ENCODE measurements around the gene IDI1.
"Not testable (repeated sequence)": the region's sequence is repeated elsewhere in the genome, so short reads cannot be mapped to it uniquely, and the experiment has no call there.

IDI1 gene

DNA sequence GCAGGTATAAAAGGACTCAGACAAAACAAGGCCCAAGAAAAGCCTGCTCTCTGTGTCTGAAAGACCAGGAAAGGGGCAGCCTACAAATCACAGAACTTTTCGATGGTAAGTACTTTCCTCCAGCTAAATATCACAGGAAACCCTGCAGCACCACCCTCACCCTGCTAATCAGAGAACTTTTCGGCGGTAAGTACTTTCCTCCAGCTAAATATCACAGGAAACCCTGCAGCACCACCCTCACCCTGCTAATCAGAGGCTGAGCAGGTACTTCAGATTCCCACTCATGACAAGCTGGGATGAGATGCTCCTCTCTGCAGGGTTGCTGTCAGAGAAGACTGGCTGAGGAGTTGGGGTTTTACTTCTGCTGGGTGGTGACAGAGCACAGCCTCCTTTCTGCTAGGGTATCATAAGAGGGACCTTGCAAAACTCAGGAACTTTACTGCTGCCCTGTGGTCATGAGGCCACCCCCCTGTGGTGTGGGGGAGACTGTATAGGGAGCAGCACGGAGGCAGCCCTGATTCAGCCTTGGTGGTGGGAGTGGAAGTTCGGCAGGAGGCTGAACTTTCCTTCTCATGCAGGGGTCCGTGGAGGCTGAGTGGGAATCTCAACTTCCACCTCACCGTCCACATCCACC is 14.4 kb upstream of the IDI1 start:
- DNase-seq (ENCODE audit: low spot score), result no peak

DNA sequence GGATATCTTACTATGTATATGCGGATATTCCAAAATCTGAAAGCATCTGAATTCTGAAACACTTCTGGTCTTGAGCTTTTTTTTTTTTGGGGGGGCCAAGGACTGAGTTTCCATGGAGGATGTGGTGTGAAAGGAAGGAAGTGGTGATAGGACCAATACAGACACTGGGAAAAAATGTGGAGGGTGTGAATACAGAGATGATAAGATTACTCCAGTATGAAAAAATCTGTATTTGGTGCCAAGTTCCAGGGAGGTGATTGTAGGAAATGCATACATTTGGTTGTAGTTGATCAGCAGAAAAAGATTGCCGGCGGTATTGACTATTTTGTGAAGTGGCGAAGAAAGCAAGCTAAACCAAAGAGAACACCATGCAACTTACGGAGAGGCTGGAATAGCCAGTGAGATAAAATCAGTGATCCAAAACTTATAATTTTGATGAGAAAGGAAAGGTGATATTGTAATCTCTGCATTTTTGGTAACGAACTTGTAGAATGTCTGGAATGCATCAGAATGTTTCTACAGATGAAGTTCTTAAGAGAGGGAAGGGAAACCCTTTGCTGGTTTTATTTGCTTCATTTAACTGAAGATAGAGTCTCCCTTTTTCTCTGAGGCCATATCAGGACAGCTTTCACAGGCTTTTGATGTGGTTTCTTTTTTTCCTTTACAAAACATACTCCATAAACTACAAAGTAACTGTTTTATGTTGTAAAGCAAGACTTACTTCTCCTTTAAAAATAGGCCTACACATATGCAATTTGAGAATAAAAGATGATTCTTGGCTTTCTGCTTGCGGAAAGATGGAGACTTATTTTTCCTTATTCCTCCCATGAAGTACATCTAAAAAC is 13.2 kb upstream of the IDI1 start:
- DNase-seq (ENCODE audit: low spot score), result no peak

DNA sequence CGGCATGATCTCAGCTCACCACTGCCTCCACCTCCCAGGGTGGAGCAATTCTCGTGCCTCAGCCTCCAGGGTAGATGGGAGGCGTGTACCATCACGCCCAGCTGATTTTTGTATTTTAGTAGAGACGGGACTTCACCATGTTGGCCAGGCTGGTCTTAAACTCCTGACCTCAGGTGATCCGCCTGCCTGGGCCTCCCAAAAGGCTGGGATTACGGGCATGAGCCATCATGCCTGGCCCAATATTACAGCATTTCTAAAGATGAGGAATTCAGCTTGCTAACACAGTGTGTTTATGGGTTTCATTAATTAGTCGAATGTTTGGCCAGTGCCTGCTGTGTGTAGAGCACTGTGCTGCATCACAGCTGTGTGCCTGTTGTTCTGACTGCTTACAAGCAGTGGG is 11.0 kb upstream of the IDI1 start:
- DNase-seq (ENCODE audit: low spot score), result no peak

DNA sequence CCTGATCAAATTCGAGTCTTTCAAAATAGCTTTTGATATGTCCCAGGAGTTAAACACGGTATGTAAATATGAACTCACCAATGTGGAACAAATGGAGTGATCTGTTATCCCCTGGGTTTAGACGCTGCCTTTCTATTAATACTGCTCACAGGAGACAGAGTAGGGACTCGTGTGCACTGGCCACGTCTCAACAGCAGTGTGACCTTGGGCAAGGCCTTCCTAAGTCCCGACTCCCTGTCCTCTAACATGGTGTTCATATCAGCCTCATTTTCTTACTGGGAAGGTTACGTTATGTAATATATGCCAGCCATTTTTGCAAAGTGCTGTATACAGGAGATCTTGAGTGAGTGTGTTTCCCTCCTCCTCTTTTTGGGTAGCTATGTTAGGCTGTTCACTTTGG is 9.1 kb upstream of the IDI1 start:
- no peak for DNase-seq (ENCODE audit: low spot score)

DNA sequence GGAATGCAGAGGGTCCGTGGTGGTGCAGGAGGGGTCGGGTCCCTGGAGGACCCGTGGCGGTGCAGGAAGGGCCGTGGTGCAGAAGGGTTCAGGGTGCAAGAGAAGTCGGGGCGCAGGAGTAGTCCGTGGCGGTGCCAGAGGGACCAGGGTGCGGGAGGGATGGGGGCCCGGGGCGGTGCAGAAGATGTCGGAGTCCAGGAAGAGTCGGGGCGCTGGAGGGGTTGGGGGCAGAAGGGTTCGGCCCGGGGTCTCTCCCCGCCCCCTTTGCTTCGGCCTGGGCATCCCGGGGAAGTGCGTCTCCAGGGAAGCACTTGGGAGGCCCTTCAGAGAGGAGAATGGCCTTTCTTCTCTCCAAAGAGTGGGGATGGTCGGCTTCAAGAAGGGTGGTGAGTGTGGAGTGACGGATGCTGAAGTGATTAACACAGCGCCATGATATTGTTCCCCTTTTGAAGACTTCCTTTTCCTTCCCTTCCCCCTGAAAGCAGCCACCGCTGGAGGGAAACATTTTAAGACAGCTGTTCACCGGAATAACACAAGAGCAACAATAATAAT is 8.3 kb upstream of the IDI1 start:
- DNase-seq (ENCODE audit: low spot score), result no peak

DNA sequence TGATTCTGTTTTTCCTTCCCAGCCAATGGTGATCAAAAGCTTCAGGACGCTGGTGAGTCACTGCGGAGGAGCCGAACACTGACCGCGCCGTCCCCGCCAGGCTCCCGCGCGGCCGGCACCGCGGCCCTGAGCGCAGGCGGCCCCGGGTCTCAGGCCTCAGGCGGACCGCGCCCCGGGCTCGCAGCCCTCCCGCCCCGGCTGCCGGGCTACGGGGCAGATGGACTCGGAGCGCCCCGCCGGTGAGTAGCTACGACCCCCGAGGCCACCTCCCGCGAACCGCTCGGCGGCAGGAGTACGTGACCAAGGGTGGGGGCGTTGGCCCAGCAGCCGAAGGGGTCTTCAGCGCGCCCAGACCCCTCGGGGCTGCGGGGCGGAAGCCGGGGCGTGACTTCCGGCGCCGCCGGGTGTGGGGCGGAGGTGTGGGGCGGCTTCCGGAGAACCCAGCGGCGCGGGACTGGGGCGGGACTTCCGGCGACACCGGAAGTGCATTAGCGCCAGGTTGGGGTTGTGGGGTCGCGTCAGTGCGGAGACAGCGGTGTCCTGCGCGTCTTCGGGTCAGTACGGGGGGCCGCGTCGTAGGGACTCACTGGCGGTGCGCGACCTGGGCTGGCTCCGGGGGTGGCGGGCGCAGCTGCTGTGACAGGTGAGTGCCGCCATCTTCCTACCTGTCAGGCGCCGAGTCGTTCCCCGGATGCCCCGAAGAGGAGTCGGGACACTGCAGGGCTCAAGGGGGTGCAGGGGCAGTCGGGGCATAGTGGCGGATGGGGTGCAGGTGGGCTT is 7.6 kb upstream of the IDI1 start, which contains the start of gene WDR37:
WDR37 (plus strand) TSS at position 60 of the 780 bp plus-strand sequence. CDS start 15,771 bp downstream, outside the sequence.
- peak; percentile 85 for DNase-seq (ENCODE audit: low spot score)

DNA sequence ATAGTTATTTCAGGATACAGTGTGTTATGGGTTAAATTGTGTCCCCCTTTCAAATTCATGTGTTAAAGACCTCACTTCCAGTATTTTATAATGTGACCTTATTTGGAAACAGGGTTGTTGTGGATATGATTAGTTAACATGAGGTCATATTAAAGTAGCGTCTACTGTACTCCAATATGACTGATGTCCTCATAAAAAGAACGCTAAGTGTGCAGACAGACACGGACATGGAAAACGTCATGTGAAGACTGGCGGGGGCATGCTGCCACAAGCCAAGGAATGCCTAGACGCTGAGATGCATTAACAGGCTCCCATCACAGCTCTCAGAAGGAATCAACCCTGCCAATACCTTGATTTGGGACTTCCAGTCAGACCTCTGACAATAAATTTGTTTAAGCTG is 5.8 kb upstream of the IDI1 start:
- DNase-seq (ENCODE audit: low spot score), result no peak

DNA sequence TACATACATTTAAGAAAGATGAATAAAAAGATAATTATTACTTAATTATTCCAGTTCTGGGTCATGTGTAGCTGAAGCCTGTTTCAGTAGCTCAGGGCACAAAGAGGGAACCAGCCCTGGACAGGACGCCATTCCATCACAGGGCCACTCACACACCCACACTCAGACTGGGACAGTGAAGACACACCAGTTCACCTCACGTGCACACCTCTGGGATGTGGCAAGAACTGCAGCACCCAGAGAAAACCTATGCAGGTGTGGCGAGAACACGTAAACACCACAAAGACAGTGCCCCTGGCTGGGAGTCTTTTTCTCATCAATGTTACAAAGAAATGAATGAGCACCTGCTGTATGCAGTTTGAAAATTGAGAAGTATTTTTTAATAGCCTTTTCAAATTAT is 1.6 kb upstream of the IDI1 start:
- DNase-seq (ENCODE audit: low spot score), result no peak

DNA sequence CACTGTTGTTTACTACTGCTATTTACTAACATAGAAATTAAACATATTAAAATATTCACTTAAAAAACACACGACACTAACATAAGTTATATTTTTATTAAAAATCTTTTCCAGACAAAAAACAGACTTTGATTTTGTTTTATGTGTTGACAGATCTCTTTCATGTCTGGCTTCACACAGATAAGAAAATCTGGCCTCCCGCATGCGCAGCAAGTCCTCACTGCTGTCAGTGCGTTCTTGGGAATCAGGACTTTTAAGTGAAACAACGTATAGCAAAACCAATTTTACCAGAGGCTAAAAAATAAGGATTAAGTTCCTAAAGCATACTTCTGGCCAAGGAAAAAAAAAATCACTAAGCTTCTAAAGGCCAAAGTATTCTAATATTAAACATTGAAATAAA is 1.2 kb upstream of the IDI1 start:
- no peak for DNase-seq (ENCODE audit: low spot score)

DNA sequence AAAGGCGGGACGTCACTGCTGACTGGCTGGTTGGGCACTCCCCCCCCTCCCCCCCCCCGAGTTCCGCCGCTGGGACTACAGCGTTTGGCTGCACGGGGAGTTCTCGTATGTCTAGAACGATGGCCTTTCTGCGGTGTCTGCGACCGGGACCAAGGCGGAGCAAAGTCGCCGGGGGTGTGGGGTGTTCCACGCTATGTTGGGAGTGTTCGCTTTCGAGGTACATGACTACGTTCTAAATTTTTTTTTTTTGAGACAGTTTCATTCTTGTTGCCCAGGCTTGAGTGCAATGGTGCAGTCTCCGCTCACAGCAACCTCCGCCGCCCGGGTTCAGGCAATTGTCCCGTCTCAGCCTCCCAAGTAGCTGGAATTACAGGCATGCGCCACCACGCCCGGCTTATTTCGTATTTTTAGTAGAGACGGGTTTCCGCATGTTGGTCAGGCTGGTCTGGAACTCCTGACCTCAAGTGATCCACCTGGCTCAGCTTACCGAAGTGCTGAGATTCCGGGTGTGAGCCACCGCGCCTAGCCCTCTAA is 573 bp upstream of the IDI1 start:
- DNase-seq (ENCODE audit: low spot score), result no peak

DNA sequence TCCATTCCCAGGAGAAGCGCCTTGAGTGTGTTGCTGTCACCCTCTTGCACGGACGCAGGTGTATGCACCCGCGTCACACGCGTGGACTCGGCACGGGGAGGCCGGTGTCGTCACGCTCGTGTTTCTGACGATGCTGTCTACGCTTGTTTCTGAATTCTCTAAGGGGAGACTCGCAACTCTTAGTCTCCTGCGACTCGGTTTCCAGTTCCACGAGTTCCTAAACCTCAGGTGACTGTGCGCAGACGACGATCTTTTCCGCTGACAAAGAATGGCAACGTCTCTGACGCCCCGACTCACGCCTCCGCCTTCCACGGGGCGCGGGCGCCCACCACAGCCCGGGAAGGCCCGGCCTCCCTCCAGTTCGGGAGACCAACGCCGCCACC is 579 bp downstream of the IDI1 start:
- DNase-seq (ENCODE audit: low spot score), result peak; percentile 47

DNA sequence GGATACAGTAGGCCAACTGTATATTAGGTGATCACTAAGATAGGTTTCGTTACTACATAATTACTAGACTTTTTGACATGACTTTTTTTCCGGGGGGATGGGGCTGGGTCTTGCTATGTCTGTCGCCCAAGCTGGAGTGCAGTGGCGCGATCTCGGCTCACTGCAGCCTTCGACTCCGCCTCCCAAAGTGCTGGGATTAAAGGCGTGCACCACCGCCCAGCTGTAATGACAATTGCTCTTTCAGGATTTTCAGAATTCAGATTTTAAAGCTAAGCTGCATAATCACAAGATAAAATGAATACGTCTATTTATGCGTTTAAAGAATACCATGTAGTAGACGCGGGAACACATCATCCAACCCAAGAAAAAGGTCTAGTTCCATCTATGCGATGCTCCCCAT is 982 bp downstream of the IDI1 start:
- DNase-seq (ENCODE audit: low spot score), result no peak

DNA sequence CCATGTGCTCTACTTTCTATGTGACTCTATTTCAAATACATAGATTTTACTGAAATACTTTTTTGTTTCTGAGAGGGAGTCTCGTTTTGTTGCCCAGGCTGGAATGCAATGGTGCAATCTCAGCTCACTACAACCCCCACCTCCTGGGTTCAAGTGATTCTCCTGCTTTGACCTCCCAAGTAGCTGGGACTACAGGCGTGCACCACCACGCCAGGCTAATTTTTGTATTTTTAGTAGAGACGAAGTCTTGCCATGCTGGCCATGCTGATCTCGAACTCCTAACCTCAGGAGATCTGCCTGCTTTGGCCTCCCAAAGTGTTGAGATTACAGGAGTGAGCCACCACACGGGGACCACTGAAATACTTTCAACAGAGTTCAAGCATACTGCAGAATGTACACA is 3.5 kb downstream of the IDI1 start:
- no peak for DNase-seq (ENCODE audit: low spot score)

DNA sequence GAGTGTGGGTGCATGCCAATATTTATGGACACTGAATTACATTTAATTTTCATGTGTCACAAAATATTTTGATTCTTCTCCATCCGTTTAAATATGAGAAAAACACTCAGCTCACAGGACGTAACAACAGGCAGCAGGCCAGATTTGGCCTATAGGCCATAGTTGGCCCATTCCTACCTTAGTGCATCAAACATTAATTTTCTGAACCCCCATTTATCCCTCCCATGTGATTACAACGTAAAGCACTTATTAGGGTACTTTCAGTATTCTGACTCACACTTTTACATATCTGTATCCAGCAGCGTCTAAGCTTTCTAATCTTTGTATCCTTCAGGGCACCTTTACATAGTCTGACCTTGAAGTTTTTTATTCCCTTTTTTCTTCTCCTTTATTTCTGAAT is 4.0 kb downstream of the IDI1 start:
- no peak for DNase-seq (ENCODE audit: low spot score)

DNA sequence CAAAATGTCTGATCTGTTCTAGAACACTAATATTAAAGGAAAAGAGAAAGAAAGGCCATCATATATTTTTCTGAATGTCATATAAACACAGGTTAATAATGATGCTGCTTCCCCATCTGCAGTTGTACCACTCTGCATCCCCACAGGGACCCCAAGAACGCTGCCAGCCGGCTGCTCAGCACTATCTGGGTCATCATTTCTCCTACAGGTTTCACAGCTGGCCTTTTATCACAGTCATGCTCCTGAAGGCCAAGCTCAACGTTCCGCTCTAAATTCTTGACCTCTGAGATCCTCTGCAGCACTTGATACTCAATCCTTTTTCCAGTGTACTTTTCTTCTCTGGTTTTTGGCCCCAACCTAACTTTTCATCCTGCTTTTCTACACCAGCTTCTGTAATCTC is 4.8 kb downstream of the IDI1 start:
- DNase-seq (ENCODE audit: low spot score), result no peak

DNA sequence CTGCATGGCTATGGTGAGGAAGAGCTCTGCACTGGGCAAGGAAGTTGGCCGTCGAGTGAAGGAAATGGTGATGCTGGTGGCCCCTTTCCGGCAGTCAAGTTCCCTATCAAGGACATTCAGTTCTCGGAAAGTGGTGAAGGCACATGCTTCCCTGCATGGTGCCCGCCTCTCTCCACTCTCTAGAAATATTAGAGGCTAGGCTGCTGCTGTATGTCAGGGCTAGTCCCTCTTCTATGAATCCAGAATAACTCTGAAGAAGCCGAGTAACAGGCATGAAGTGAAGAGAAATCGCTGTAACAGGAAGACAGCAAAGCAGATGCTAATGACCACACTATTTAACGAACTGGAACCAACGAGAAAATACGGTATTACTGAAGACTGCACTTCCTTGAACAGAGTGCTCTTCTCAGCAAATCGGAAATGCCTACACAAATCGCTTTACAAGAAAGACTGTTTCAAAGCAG is 5.4 kb downstream of the IDI1 start:
- no peak for DNase-seq (ENCODE audit: low spot score)

DNA sequence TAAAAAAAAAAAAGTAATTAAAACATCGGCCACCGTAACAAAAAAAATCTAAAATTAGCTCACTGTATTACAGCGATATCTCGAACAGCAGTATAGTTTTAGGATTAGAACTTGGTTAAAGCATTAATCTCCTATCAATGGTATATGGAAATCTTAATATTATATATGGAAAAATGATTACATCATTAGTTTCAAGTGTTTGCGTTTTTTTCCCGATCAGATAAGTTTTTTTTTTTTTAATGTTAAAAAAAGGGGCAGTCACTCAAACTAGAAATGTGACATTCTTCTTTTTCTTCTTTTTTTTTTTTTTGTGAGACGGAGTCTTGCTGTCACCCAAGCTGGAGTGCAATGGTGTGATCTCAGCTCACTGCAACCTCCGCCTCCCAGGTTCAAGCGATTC is 7.4 kb downstream of the IDI1 start:
- DNase-seq (ENCODE audit: low spot score), result no peak

DNA sequence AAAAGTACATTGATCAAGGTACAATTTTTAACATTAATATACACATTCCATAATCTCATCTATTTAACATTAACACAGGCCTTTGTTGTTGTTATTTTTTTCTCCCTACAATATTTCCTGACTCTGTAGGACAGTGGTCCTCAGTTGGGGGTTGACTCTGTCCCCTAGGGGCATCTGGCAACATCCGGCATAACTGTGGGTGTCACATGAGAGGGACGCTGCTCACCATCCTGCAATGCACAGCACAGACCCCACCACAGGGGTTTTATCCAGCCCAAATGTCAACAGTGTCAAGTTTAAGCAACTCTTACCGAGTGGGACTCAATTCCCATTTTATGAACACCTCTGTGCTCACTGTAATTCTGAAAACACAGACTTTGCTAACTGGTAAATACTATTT is 8.8 kb downstream of the IDI1 start:
- DNase-seq (ENCODE audit: low spot score), result no peak

DNA sequence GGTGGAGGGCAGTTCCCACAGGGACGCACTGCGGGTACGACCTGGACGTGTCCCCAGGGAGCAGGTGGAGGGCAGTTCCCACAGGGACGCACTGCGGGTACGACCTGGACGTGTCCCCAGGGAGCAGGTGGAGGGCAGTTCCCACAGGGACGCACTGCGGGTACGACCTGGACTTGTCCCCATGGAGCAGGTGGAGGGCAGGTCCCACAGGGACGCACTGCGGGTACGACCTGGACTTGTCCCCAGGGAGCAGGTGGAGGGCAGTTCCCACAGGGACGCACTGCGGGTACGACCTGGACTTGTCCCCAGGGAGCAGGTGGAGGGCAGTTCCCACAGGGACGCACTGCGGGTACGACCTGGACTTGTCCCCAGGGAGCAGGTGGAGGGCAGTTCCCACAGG is 10.2 kb downstream of the IDI1 start:
- not testable (repeated sequence) for DNase-seq (ENCODE audit: low spot score)

DNA sequence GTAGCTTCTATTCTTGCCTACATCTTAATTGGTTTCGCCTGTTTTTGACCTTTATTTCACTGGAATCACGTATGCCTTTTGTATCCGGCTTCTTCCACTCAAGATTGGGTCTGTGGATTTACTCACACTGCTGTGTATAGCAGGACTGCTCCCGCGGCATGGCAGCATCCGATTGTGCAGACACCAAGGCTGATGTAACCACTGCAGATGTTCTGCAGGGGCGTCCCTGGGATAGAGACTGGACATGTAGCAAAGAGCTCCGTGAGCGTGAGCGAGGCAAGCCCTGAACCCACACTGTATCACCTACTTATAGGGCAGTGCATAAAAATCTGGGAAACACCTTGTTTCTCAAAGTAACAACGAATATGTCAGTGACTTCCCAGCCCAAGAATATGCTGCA is 11.8 kb downstream of the IDI1 start:
- peak; percentile 69 for DNase-seq (ENCODE audit: low spot score)

DNA sequence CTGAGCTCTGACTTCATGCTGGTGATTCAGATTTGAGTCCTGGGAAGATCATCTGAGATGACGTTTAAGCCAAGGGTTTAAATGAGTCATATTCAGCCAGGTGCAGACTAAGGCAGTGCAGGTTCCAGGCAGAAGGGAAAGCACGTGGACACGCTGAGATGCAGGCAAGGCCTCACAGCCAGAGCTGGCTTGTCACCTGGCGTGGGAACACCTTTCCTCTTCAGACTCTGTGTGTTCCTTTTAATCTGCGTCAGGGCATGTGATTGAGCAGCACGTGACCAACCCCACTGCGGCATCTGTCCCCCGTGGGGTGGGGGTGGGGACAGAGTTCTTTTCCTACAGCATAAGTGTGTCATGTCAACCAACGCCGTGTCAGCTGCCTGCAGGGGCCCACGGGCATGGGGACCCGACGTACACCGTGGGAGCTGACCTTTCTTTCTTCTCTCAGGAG is 12.6 kb downstream of the IDI1 start:
- DNase-seq (ENCODE audit: low spot score), result no peak

DNA sequence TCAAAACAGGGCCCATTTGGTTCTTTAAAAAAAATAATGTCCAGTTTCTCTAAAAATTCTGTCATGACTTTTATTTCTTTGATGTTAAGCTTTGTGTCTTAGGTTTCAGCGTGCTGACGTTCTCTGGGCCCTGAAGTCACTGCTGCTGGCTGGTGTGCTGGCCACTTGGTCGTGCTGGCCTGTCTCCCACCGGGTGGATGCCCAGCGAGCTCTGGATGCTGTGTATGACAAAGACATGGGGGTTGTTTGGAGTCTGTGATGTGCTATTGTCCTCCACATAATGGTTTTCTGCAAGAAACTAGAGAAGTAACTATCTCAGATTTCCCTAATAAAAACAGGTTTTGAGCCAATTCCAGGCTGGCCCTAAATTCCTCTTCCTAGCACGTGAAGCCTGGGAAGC is 13.7 kb downstream of the IDI1 start:
- peak; percentile 88 for DNase-seq (ENCODE audit: low spot score)
